Amniotic epithelial cell (primary cell): ENCODE results near the gene APPL2.

Experiments
- DNase-seq: peaks from one replicate; pipeline ENCODE4 v3.0.0-alpha.2; 2010; ENCODE audit warnings: low read depth

APPL2 gene

GRCh38 chr12:105222284-105222655 is 13.7 kb downstream of the APPL2 start:
- DNase-seq = no peak

- no peak for DNase-seq
These were observed 14.2 kb downstream of the APPL2 start for GRCh38 chr12:105221583-105222283.

- no peak for DNase-seq
These were observed 15.1 kb downstream of the APPL2 start for GRCh38 chr12:105220929-105221290.

- DNase-seq = no peak
These were observed 15.6 kb downstream of the APPL2 start for GRCh38 chr12:105220150-105220928.

GRCh38 chr12:105219261-105220028 is 16.5 kb downstream of the APPL2 start:
- DNase-seq = peak; percentile 45

GRCh38 chr12:105218434-105218833 is 17.5 kb downstream of the APPL2 start:
- DNase-seq = no peak

GRCh38 chr12:105214670-105215375 is 21.2 kb downstream of the APPL2 start:
- peak; percentile 36 for DNase-seq

- peak; percentile 53 for DNase-seq
These were observed 21.8 kb downstream of the APPL2 start for GRCh38 chr12:105214148-105214547.

GRCh38 chr12:105212438-105212837 is 23.5 kb downstream of the APPL2 start:
- peak; percentile 43 for DNase-seq

GRCh38 chr12:105209091-105209490 is 26.9 kb downstream of the APPL2 start:
- no peak for DNase-seq

GRCh38 chr12:105206686-105207374 is 29.1 kb downstream of the APPL2 start:
- DNase-seq = no peak

- no peak for DNase-seq
These were observed 30.5 kb downstream of the APPL2 start for GRCh38 chr12:105205322-105206048.

- DNase-seq = peak; percentile 82
These were observed 31.1 kb downstream of the APPL2 start for GRCh38 chr12:105204916-105205315.

GRCh38 chr12:105204127-105204526 is 31.8 kb downstream of the APPL2 start:
- no peak for DNase-seq

GRCh38 chr12:105202202-105202601 is 33.8 kb downstream of the APPL2 start:
- DNase-seq = no peak

GRCh38 chr12:105201299-105201698 is 34.7 kb downstream of the APPL2 start:
- no peak for DNase-seq

- DNase-seq = no peak
These were observed 35.6 kb downstream of the APPL2 start for GRCh38 chr12:105200385-105200784.

GRCh38 chr12:105198961-105199360 is 37.0 kb downstream of the APPL2 start:
- DNase-seq = no peak

GRCh38 chr12:105196090-105196489 is 39.9 kb downstream of the APPL2 start:
- DNase-seq = no peak

GRCh38 chr12:105194947-105195346 is 41.0 kb downstream of the APPL2 start:
- no peak for DNase-seq
